Thoracic aorta (tissue), 2 donors: Measurements from ENCODE around the gene GBP3. TPM values are rescaled to one million over a fixed set of nuclear protein-coding genes. Genes with fewer than 3 reads are reported as not detected.

Experiments used
- ATAC-seq: fragments of 150-250 bp; one replicate; pipeline ENCODE4 v1.8.0; 2017; ENCODE audit warnings: low read depth; ENCODE audit not compliant: insufficient number of reproducible peaks, low FRiP score
- DNase-seq: peaks from one replicate; pipeline ENCODE4 v3.0.0-alpha.2; 2020; ENCODE audit warnings: low spot score
- H3K27ac ChIP-seq, 2 donors: fragments of 200-600 bp; sonication (generic); 1 replicate in 1 of 2; 2 replicates in 1 of 2; pipeline ENCODE4 v1.5.1; 2016; ENCODE audit warnings: mild to moderate bottlenecking in 2 of 2, moderate library complexity in 2 of 2
- H3K27me3 ChIP-seq: fragments of 200-600 bp; sonication (generic); replicated peaks from 2 replicates; pipeline ENCODE4 v1.6.0; 2016; ENCODE audit warnings: mild to moderate bottlenecking; ENCODE audit not compliant: insufficient read depth
- H3K36me3 ChIP-seq: fragments of 200-600 bp; sonication (generic); one replicate; pipeline ENCODE4 v1.5.1; 2016
- H3K4me1 ChIP-seq, 2 donors: fragments of 200-600 bp; sonication (generic); 1 replicate in 1 of 2; 2 replicates in 1 of 2; pipeline versions ENCODE4 v1.5.1 to v1.6.0; 2016; ENCODE audit warnings: low read depth in 2 of 2, mild to moderate bottlenecking in 1 of 2; ENCODE audit not compliant: control insufficient read depth in 1 of 2
- H3K4me3 ChIP-seq: fragments of 200-600 bp; sonication (generic); 2 replicates; pipeline ENCODE4 v1.5.1; 2016; ENCODE audit warnings: mild to moderate bottlenecking
- H3K9me3 ChIP-seq: fragments of 200-600 bp; sonication (generic); 2 replicates; pipeline ENCODE4 v1.5.1; 2016
- total RNA-seq, 2 donors: library from RNA; depleted of rRNA; stranded (reverse); fragments of >200 nt; gene quantifications; one replicate each; pipeline versions ENCODE4 v1.1.0 to v1.2.3, GENCODE V29; 2016
- TF ChIP-seq, protein P1 (sequence below): fragments of 200-600 bp; sonication (generic); IDR thresholded peaks from one replicate; pipeline ENCODE4 v1.5.1; 2019; ENCODE audit warnings: antibody characterized with exemption

The GBP3 gene
- total RNA-seq, 2 donors from 2014 or later: 44.7 to 51.9 TPM

DNA sequence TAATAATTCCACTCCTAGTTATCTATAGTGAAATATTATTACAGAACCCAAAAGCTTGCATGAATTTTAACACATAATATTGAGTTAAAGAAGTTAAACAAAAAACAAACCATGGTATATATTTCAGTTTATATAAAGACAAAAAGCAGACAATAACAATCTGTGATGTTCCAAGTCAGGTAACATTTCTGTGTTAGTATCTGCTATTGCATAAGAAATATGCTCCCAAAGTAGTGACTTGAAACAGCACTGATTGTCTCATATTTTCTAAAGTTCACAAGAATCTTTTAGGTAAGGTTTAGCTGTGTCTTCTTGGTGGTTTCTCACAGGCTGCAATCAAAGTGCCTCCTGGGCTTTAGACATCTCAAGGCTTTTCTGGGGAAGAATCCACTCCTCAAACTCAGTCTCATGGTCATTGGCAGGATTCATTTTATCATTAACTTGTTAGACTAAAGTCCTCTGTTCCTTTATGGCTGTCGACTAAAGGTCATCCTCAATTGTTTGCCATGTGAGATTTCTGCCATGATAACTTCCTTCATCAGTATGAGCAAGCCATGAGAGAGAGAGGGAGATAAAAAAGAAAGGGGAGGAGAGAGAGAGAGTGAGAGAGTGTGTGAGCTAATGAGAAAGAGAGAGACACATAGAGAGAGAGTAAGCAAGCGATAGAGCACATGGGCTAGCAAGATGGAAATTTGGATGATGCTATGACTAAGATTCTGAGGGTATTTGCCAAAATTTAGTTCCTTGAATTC, 22.5 kb upstream of the GBP3 start:
- DNase-seq (no peak), ATAC-seq (no peak)
- H3K9me3 ChIP-seq: no peaks in the 10 kb centered on the region
- no peak overlapping the region for H3K27ac ChIP-seq
- H3K4me1 ChIP-seq: peaks cover 8 to 13% of the 10 kb centered on the region in 2 donors
- H3K4me3 ChIP-seq: no peak overlapping the region
- H3K36me3 ChIP-seq: no peaks in the 10 kb centered on the region
- H3K27me3 ChIP-seq: no peaks in the 10 kb centered on the region
- TF ChIP-seq, protein P1, sequence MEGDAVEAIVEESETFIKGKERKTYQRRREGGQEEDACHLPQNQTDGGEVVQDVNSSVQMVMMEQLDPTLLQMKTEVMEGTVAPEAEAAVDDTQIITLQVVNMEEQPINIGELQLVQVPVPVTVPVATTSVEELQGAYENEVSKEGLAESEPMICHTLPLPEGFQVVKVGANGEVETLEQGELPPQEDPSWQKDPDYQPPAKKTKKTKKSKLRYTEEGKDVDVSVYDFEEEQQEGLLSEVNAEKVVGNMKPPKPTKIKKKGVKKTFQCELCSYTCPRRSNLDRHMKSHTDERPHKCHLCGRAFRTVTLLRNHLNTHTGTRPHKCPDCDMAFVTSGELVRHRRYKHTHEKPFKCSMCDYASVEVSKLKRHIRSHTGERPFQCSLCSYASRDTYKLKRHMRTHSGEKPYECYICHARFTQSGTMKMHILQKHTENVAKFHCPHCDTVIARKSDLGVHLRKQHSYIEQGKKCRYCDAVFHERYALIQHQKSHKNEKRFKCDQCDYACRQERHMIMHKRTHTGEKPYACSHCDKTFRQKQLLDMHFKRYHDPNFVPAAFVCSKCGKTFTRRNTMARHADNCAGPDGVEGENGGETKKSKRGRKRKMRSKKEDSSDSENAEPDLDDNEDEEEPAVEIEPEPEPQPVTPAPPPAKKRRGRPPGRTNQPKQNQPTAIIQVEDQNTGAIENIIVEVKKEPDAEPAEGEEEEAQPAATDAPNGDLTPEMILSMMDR: no peak

DNA sequence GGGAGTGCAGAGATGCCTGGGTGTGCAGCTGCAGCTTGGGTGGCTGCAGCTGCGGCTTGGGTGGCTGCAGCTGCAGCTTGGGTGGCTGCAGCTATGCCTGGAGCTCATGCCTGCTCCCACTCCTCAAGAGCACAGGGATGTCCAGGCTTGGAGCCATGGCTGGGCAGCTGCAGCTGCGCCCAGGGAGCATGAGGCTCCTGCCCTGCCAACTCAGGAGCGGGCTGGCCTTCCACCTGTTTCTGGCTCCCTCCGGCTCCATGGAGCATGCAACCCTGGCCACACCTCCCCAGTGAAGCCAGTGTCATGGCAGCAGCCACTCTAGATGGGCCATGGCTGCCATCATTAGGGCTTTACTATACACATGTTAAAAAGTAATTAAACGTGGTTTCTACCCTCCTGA, 21.3 kb upstream of the GBP3 start:
- TF ChIP-seq, protein P1: no peak
- ATAC-seq (no peak), DNase-seq (no peak)
- Histone ChIP-seq H3K4me1 (peaks cover 8 to 13% of the 10 kb centered on the region in 2 donors), H3K27ac (no peak overlapping the region), H3K9me3 (no peaks in the 10 kb centered on the region), H3K4me3 (no peak overlapping the region), H3K36me3 (no peaks in the 10 kb centered on the region), H3K27me3 (no peaks in the 10 kb centered on the region)

DNA sequence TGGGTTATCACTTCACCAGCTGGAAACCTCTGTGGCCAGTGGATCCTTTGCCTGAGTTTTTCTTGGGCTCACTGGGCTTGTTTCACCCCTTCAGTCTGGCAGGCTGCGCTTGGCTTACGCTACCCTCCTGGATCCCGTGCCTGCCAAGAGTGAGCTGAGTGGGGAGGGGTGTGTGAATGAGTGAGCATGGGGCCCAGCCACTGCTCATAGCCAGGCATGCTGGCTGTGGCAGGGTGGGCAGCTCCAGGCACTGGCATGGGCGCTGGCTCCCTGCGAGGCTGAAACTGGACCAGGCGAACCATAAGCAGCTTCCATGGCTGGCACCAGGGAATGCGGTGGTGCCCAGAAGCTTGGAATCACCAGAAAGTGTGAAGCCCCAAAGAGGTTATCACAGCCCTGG, 19.8 kb upstream of the GBP3 start:
- no peak for ATAC-seq
- no peaks in the 10 kb centered on the region for H3K9me3 ChIP-seq
- H3K27me3 ChIP-seq: no peaks in the 10 kb centered on the region
- peaks cover 8% of the 10 kb centered on the region in 2 donors for H3K4me1 ChIP-seq
- no peaks in the 10 kb centered on the region for H3K36me3 ChIP-seq
- H3K27ac ChIP-seq: no peak overlapping the region
- DNase-seq: no peak
- TF ChIP-seq, protein P1: no peak
- H3K4me3 ChIP-seq: no peak overlapping the region

DNA sequence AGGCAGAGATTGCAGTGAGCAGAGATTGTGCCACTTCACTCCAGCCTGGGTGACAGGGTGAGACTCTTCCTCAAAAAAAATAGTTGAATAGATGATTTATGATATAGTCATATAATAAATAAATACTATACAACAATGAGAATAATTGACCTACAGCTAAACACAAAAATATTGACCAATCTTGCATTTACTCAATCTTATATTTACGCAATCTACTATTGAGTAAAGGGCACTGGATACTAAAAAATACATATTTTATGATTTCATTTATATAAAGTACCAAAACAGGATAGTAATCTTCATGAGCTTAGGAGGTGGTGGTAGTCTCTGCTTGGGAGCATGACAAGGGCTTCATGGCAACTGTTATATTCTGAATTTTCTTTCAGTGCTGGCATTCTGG, 19.1 kb upstream of the GBP3 start:
- no peaks in the 10 kb centered on the region for H3K36me3 ChIP-seq
- TF ChIP-seq, protein P1: no peak
- no peak overlapping the region for H3K27ac ChIP-seq
- no peaks in the 10 kb centered on the region for H3K27me3 ChIP-seq
- no peak for ATAC-seq
- no peaks in the 10 kb centered on the region for H3K9me3 ChIP-seq
- no peak for DNase-seq
- H3K4me1 ChIP-seq: peaks cover 4 to 8% of the 10 kb centered on the region in 2 donors
- no peak overlapping the region for H3K4me3 ChIP-seq

DNA sequence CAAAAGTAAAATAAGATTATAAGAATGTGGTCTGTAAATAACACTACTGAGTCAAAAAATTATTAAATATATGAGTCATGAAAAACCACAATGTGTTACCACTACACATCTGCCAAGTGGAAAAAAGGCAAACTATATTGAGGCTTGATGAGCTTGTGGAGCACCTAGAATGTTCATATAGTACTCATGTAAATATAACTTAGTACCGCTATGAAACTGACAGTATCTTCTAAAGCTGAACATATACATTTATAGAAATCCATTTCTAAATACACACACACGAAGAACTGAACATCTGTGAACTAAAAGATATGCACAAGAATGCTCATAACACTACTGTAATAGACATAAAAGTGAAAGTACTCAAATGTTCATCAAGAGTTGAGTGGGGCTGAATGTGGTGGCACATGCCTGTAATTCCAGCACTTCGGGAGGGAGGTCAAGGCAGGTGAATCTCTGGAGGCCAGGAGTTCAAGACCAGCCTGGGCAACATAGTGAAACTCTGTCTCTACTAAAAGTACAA, 18.5 kb upstream of the GBP3 start:
- H3K27me3 ChIP-seq: no peaks in the 10 kb centered on the region
- H3K9me3 ChIP-seq: no peaks in the 10 kb centered on the region
- no peaks in the 10 kb centered on the region for H3K36me3 ChIP-seq
- ATAC-seq (no peak), DNase-seq (no peak)
- TF ChIP-seq, protein P1: no peak
- no peak overlapping the region for H3K27ac ChIP-seq
- no peak overlapping the region for H3K4me3 ChIP-seq
- peaks cover 4 to 8% of the 10 kb centered on the region in 2 donors for H3K4me1 ChIP-seq
